Measurements from ENCODE around the gene DAPK1.

Gene DAPK1

DNA sequence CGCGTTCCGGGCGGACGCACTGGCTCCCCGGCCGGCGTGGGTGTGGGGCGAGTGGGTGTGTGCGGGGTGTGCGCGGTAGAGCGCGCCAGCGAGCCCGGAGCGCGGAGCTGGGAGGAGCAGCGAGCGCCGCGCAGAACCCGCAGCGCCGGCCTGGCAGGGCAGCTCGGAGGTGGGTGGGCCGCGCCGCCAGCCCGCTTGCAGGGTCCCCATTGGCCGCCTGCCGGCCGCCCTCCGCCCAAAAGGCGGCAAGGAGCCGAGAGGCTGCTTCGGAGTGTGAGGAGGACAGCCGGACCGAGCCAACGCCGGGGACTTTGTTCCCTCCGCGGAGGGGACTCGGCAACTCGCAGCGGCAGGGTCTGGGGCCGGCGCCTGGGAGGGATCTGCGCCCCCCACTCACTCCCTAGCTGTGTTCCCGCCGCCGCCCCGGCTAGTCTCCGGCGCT is at the start of gene DAPK1:
Gene DAPK1, plus strand, starts transcription at position 264 of the 442 bp plus-strand sequence. CDS start 1,211 bp downstream, outside the sequence.
- Histone ChIP-seq H3K27ac (peak within 1 kb of the TSS; percentile 51 to 53), H3K27me3 (peaks cover 0 to 17% of the 10 kb centered on the region in 2 donors), H3K4me3 (peak within 1 kb of the TSS; percentile 65 to 80), H3K4me1 (peaks cover 0 to 19% (median 9%) of the 10 kb centered on the region in 4 donors), H3K9me3 (no peaks in the 10 kb centered on the region), H3K36me3 (no peaks in the 10 kb centered on the region)
- TF ChIP-seq, protein P1, sequence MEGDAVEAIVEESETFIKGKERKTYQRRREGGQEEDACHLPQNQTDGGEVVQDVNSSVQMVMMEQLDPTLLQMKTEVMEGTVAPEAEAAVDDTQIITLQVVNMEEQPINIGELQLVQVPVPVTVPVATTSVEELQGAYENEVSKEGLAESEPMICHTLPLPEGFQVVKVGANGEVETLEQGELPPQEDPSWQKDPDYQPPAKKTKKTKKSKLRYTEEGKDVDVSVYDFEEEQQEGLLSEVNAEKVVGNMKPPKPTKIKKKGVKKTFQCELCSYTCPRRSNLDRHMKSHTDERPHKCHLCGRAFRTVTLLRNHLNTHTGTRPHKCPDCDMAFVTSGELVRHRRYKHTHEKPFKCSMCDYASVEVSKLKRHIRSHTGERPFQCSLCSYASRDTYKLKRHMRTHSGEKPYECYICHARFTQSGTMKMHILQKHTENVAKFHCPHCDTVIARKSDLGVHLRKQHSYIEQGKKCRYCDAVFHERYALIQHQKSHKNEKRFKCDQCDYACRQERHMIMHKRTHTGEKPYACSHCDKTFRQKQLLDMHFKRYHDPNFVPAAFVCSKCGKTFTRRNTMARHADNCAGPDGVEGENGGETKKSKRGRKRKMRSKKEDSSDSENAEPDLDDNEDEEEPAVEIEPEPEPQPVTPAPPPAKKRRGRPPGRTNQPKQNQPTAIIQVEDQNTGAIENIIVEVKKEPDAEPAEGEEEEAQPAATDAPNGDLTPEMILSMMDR (IDR thresholded peaks at IDR 0.05), result no peak
- intact Hi-C loops (cut with DNase I; ENCODE audit: low total_unique reads), result loop anchor here (5.0 to 10.0 kb wide), 3 partner anchors 163 to 1340 kb away; no protein-coding TSS in a partner anchor
- peak; percentile 44 to 73 for DNase-seq

DNA sequence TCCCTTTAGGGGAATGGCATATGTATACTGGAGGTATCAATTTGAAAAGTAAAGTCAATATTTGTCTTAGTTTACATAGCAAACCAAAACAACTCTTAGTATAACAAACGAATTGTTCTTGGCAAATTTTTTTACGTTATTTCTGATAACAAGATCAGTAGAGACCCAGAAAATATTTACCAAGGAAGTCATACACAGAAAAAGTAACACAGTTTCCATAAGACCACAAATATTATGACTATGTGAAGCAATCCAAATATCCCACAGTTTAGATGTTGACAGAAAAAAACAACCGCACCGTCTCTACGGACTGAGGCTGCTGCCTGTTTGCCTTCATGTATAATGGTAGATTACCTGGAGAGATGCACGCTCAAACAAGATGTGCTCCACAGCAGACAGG is 46.5 kb upstream of the DAPK1 start:
- Histone ChIP-seq H3K4me3 (no peak overlapping the region), H3K9me3 (peaks cover 0 to 4% (median 0%) of the 10 kb centered on the region in 3 donors), H3K27me3 (peaks cover 0 to 5% of the 10 kb centered on the region in 2 donors), H3K4me1 (no peaks in the 10 kb centered on the region), H3K36me3 (no peaks in the 10 kb centered on the region), H3K27ac (no peak overlapping the region)
- no peak for DNase-seq
- intact Hi-C loops (cut with DNase I; ENCODE audit: low total_unique reads), result no loop called here
- TF ChIP-seq, protein P1 (IDR thresholded peaks at IDR 0.05), result no peak

DNA sequence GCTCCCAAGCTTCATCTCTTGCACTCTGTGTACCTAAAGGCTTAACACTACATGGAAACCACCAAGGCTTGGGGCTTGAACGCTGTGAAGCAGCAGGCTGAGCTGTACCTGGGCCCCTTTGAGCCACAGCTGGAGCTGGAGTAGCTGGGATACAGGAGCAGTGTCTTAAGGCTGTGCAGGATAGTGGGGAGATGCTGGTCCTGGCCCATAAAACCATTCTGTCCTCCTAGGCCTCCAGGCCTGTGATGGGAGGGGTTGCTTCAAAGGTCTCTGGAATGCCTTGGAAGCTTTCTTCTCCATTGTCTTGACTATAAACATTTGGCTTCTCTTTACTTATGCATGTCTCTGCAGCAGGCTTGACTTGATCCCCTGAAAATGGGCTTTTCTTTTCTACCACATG is 42.3 kb upstream of the DAPK1 start:
- Histone ChIP-seq H3K4me1 (no peaks in the 10 kb centered on the region), H3K27me3 (peaks cover 0 to 5% of the 10 kb centered on the region in 2 donors), H3K36me3 (no peaks in the 10 kb centered on the region), H3K27ac (no peak overlapping the region), H3K9me3 (peaks cover 0 to 4% (median 0%) of the 10 kb centered on the region in 3 donors), H3K4me3 (no peak overlapping the region)
- TF ChIP-seq, protein P1 (IDR thresholded peaks at IDR 0.05), result no peak
- intact Hi-C loops (cut with DNase I; ENCODE audit: low total_unique reads), result no loop called here
- DNase-seq, result no peak

DNA sequence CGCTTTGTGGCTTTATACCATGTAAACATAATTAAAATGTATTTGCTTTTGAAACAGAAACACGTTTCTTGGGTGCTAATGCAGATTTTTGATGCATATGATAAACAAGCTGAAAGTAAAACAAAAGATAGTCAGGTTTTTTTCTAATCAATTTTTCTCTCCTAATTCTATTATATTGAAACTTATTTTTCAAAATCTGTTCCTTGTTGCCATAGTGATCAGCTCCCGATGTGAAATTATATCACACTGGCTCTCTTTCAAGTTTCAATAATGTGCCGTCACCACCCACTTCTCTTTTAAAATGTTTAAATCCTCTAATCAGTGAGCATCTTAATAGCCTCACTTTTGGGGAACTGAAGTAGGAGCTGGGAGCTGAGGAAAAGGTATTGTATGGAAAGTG is 36.4 kb upstream of the DAPK1 start:
- Histone ChIP-seq H3K4me1 (peaks cover 0 to 6% (median 0%) of the 10 kb centered on the region in 4 donors), H3K9me3 (no peaks in the 10 kb centered on the region), H3K4me3 (no peak overlapping the region), H3K27ac (no peak overlapping the region), H3K36me3 (no peaks in the 10 kb centered on the region), H3K27me3 (no peaks in the 10 kb centered on the region)
- no peak for DNase-seq
- intact Hi-C loops (cut with DNase I; ENCODE audit: low total_unique reads), result no loop called here
- TF ChIP-seq, protein P1 (IDR thresholded peaks at IDR 0.05), result no peak

DNA sequence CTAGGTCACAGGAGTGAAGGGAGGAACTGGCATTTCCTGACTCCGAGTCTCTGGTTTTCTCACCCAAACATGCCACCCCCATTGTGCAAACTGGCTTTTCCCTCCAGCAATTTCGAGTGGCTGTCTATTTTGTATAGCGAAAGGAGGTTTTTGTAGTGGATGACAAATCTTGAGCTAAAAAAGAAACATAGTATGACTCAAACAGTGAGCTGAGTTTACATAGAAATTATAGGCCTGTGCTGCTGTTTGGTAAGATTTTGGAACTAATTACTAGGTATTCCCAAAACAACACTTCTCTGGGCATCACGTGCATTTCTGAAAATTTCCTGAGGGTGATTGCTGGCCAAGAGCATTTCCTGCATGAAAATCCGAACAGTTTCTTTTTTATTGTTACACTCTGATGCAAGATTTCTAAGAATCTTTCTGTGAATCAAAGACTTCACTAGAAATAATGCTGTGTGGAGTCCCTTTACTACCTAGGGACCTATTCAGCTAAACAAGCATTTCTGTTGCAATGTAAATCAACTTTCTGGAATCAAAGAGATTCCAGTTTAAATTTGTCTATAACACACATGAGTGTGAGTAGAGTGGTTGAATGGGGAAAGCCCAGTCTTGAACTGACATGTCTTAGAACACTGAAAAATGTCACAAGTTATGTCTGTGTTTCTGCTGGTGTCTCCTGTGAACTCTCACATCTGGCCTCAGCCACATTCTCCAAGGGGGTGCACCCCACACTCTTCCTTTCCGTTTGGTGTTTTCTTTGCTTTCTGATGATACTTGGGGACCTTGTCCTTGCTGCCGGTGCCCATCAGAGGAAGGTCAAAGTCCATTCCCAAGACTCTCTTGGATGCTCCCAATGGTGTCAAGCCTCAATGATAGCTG is 33.3 kb upstream of the DAPK1 start:
- intact Hi-C loops (cut with DNase I; ENCODE audit: low total_unique reads), result no loop called here
- no peaks in the 10 kb centered on the region for H3K27me3 ChIP-seq
- TF ChIP-seq, protein P1 (IDR thresholded peaks at IDR 0.05), result no peak
- peaks cover 0 to 6% (median 0%) of the 10 kb centered on the region in 4 donors for H3K4me1 ChIP-seq
- DNase-seq, result peak in 1 of 2 donors; percentile 23
- H3K9me3 ChIP-seq, result no peaks in the 10 kb centered on the region
- no peak overlapping the region for H3K27ac ChIP-seq
- no peaks in the 10 kb centered on the region for H3K36me3 ChIP-seq
- no peak overlapping the region for H3K4me3 ChIP-seq

Data from tibial artery (tissue), 4 donors.